ENCODE measurements around the gene KIF12. TPM values are rescaled to one million over a fixed set of nuclear protein-coding genes. Genes with fewer than 3 reads are reported as not detected.

The KIF12 gene
- total and polyA plus RNA-seq, 5 donors from 2014 or later: not detected

DNA sequence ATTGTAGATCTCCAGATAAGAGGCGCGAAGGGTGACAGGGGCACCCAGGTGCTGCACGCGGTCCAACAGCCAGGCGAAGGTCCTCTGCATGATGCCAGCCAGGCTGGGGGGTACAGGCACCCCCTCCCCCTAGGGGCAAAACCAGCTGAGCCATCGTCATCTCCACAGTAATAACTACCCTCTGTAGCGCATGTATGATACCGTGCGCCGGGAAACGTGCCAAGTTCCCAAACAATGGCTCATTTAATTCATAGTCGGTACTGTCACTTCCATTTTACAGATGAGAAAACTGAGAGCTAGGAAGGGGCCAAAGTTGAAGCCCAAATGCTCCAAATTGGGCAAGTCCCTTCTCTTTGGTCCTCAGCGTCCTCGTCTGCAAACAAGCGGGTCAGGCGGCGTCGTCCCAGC, 1.5 kb downstream of the KIF12 start:
- DNase-seq: no peak

DNA sequence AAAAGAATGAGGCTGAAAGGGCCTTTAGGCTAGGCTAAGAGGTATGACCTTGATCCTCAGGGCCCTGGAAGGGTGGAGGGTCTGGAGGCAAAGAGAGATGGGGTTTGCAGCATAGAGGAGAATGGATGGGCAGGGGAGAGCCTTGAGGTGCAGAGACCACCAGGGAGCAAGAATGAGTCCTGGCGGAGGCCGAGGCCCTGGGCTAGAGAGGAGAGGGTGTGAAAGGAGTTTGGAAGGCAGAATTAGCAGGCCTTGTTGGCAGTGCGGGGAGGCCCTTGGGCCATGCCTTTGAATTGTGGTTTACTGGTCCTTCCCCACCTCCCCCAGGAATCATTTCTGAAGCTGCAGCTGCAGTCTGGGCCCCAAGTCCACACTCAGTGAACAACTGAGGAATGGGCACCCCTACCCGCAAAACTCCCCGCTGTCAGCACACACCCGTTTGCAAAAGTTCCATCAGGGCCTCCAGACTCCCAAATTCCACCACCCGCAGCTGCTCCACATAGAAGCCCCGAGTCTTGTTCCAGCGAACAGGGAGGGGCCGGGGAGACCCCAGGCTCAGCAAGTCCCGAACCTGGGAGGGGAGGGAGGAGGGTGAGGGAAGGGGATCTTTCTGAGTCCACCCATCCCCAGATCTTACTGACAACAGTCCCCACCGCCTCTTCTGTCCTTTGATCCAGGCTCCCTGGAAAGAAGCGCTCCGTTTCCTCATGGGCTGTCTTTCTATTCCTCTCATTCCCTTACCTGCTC, 2.1 kb downstream of the KIF12 start:
- Histone ChIP-seq H3K27me3 (ENCODE audit: control insufficient read depth, insufficient read depth, low read length) (no peaks in the 10 kb centered on the region), H3K36me3 (ENCODE audit: control insufficient read depth, insufficient read depth, low read length) (no peaks in the 10 kb centered on the region), H3K9me3 (ENCODE audit: control insufficient read depth in 2 of 2, low read length in 2 of 2) (no peaks in the 10 kb centered on the region), H3K4me3 (ENCODE audit: low read depth, low read length) (no peak overlapping the region), H3K4me1 (ENCODE audit: control insufficient read depth, insufficient read depth, low read length, poor library complexity, severe bottlenecking) (no peaks in the 10 kb centered on the region), H3K27ac (ENCODE audit: insufficient read depth, low read length, poor library complexity, severe bottlenecking) (no peak overlapping the region)
- Mint-ChIP-seq H3K27ac (peak overlapping the region in 1 of 3 donors; percentile 32), H3K9me3 (peaks cover 0 to 7% (median 4%) of the 10 kb centered on the region in 7 donors), H3K4me1 (peaks cover 0 to 17% (median 0%) of the 10 kb centered on the region in 4 donors), H3K27me3 (peaks cover 34% of the 10 kb centered on the region), H3K4me3 (peak overlapping the region in 3 of 4 donors; percentile 39 to 70 (median 44)), H3K36me3 (no peaks in the 10 kb centered on the region)
- DNase-seq: no peak
- ATAC-seq (ENCODE audit: low read depth in 2 of 2): no peak

More for the DNA sequence above, 1.5 kb downstream of the KIF12 start:
- Histone ChIP-seq H3K9me3 (ENCODE audit: control insufficient read depth in 2 of 2, low read length in 2 of 2) (peaks cover 0 to 3% of the 10 kb centered on the region in 2 experiments), H3K4me3 (ENCODE audit: low read depth, low read length) (no peak overlapping the region), H3K4me1 (ENCODE audit: control insufficient read depth, insufficient read depth, low read length, poor library complexity, severe bottlenecking) (no peaks in the 10 kb centered on the region), H3K27me3 (ENCODE audit: control insufficient read depth, insufficient read depth, low read length) (no peaks in the 10 kb centered on the region), H3K36me3 (ENCODE audit: control insufficient read depth, insufficient read depth, low read length) (no peaks in the 10 kb centered on the region), H3K27ac (ENCODE audit: insufficient read depth, low read length, poor library complexity, severe bottlenecking) (no peak overlapping the region)
- Mint-ChIP-seq H3K27ac (no peak overlapping the region), H3K4me1 (peaks cover 0 to 17% (median 0%) of the 10 kb centered on the region in 4 donors), H3K36me3 (no peaks in the 10 kb centered on the region), H3K9me3 (peaks cover 0 to 8% (median 4%) of the 10 kb centered on the region in 7 donors), H3K27me3 (peaks cover 37% of the 10 kb centered on the region), H3K4me3 (peak overlapping the region in 1 of 4 donors; percentile 39)
- ATAC-seq (ENCODE audit: low read depth in 2 of 2): no peak

DNA sequence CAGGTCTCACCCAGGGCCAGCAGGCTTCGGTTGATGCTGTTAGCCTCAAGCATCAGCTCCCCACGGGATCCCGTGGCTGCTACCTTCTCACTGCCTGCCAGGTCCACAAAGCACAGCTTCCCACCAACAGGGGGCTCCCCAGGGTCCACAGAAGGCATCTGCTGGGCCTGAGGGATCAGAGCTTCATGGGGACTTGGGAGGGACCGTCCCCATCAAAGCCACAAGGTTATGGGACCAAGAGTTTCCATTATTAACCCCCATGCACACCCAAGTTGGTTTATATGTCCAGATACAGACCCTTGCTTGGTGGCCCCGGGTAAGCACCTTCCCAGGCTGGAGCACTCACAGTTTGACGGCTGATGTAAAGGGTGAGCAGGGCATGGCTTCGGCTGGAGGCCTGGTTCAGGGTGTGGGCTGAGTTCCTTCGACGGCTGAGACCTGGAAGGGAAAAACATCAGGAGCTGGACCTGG, 3.0 kb downstream of the KIF12 start:
- H3K36me3 ChIP-seq (ENCODE audit: control insufficient read depth, insufficient read depth, low read length): no peaks in the 10 kb centered on the region
- peaks cover 0 to 5% (median 0%) of the 10 kb centered on the region in 7 donors for H3K9me3 Mint-ChIP-seq
- H3K9me3 ChIP-seq (ENCODE audit: control insufficient read depth in 2 of 2, low read length in 2 of 2): no peaks in the 10 kb centered on the region
- H3K4me3 Mint-ChIP-seq: peak overlapping the region in 1 of 4 donors; percentile 12
- H3K4me1 Mint-ChIP-seq: peaks cover 0 to 17% (median 0%) of the 10 kb centered on the region in 4 donors
- H3K27me3 Mint-ChIP-seq: peaks cover 34% of the 10 kb centered on the region
- H3K27ac ChIP-seq (ENCODE audit: insufficient read depth, low read length, poor library complexity, severe bottlenecking): no peak overlapping the region
- H3K4me1 ChIP-seq (ENCODE audit: control insufficient read depth, insufficient read depth, low read length, poor library complexity, severe bottlenecking): no peaks in the 10 kb centered on the region
- ATAC-seq (ENCODE audit: low read depth in 2 of 2) (no peak), DNase-seq (no peak)
- no peaks in the 10 kb centered on the region for H3K36me3 Mint-ChIP-seq
- H3K27me3 ChIP-seq (ENCODE audit: control insufficient read depth, insufficient read depth, low read length): no peaks in the 10 kb centered on the region
- H3K4me3 ChIP-seq (ENCODE audit: low read depth, low read length): no peak overlapping the region
- no peak overlapping the region for H3K27ac Mint-ChIP-seq

DNA sequence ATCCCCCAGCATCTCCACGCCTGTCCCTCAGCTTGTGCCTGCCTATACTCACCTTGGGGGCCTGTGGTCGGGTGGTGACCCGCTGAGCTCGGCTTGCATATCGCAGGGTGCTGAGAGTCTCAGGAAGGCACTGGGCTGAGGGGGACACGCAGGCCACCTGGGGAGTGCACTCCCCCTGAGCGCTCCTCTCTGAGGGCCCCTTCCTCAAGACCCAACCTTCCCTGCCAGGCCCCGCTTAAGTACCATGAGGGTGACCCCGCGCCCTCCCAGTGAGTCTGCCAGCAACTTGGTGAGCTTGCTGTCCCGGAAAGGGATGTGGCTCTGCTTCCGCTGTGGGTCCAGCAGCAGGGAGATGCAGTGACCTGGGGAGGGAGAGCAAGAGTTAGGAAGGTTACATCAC, 4.1 kb downstream of the KIF12 start:
- ATAC-seq (ENCODE audit: low read depth in 2 of 2) (no peak), DNase-seq (no peak)
- H3K27ac ChIP-seq (ENCODE audit: insufficient read depth, low read length, poor library complexity, severe bottlenecking): no peak overlapping the region
- H3K4me1 Mint-ChIP-seq: peaks cover 0 to 17% (median 0%) of the 10 kb centered on the region in 4 donors
- no peaks in the 10 kb centered on the region for H3K27me3 ChIP-seq (ENCODE audit: control insufficient read depth, insufficient read depth, low read length)
- H3K36me3 ChIP-seq (ENCODE audit: control insufficient read depth, insufficient read depth, low read length): no peaks in the 10 kb centered on the region
- no peak overlapping the region for H3K4me3 ChIP-seq (ENCODE audit: low read depth, low read length)
- no peaks in the 10 kb centered on the region for H3K36me3 Mint-ChIP-seq
- peaks cover 0 to 3% (median 0%) of the 10 kb centered on the region in 7 donors for H3K9me3 Mint-ChIP-seq
- H3K27ac Mint-ChIP-seq: no peak overlapping the region
- no peaks in the 10 kb centered on the region for H3K4me1 ChIP-seq (ENCODE audit: control insufficient read depth, insufficient read depth, low read length, poor library complexity, severe bottlenecking)
- H3K9me3 ChIP-seq (ENCODE audit: control insufficient read depth in 2 of 2, low read length in 2 of 2): no peaks in the 10 kb centered on the region
- no peak overlapping the region for H3K4me3 Mint-ChIP-seq
- peaks cover 30% of the 10 kb centered on the region for H3K27me3 Mint-ChIP-seq

DNA sequence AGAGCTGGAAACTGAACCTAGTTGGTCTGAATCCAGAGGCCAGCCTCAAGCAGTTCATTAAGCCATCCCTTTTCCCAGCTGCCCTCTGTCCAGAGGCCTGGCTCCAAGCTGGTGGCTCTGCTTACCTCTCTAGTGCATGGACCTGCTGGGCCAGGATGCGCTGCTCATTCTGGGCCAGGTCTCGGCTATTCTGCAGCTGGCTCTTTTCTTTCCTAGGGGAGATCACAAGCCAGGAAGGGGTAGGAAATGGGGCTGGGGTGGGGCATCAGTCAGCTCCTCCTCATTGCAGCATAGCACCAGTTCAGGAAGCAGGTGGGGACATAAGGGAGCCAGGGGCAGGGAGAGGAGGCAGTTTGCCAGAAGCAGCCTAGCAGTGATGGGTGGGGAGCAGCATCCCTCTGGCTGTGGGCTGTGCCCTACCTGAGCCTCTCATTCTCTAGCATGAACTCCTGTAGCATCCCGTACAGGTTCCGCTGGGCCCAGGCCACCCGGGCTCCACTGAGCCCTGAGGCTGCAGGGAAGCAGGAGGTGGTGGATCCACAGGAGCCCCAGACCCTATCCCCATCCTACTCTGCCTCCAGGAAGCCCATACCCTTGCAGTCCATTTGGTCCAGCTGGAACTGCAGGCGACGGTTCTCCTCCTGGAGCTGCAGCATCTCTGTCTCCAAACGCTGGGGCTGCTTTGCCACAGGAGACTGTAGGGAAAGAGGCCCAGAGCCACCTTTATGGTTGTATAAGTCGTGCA, 5.2 kb downstream of the KIF12 start:
- H3K4me3 Mint-ChIP-seq: no peak overlapping the region
- DNase-seq: no peak
- H3K36me3 ChIP-seq (ENCODE audit: control insufficient read depth, insufficient read depth, low read length): no peaks in the 10 kb centered on the region
- no peaks in the 10 kb centered on the region for H3K4me1 ChIP-seq (ENCODE audit: control insufficient read depth, insufficient read depth, low read length, poor library complexity, severe bottlenecking)
- peak overlapping the region in 1 of 3 donors; percentile 71 for H3K27ac Mint-ChIP-seq
- H3K27me3 ChIP-seq (ENCODE audit: control insufficient read depth, insufficient read depth, low read length): no peaks in the 10 kb centered on the region
- H3K4me3 ChIP-seq (ENCODE audit: low read depth, low read length): no peak overlapping the region
- peaks cover 0 to 3% (median 0%) of the 10 kb centered on the region in 7 donors for H3K9me3 Mint-ChIP-seq
- no peak for ATAC-seq (ENCODE audit: low read depth in 2 of 2)
- H3K36me3 Mint-ChIP-seq: no peaks in the 10 kb centered on the region
- no peaks in the 10 kb centered on the region for H3K9me3 ChIP-seq (ENCODE audit: control insufficient read depth in 2 of 2, low read length in 2 of 2)
- H3K4me1 Mint-ChIP-seq: peaks cover 0 to 13% (median 0%) of the 10 kb centered on the region in 4 donors
- H3K27me3 Mint-ChIP-seq: peaks cover 28% of the 10 kb centered on the region
- H3K27ac ChIP-seq (ENCODE audit: insufficient read depth, low read length, poor library complexity, severe bottlenecking): no peak overlapping the region

DNA sequence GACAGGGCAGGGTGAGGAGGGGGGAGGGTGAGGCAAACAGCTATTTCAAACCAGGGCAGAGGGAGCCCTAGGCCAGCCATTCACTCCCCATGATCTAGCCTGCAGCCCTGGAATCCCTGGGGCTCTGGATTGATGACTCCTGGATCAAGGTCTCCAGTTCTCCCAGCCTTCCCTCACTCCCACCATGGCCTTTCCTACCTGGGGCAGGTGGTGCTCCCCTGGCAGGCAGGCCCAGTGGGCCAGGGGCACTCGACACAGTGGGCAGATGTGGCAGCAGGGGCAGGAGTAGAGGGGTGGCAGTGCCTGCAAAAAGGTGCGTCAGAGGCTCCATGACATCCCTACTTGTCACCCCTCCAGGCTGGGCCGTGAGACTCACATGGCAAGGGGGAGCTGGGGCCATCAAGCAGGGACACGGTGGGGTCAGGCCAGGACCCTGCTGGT, 6.0 kb downstream of the KIF12 start:
- peaks cover 0 to 3% (median 0%) of the 10 kb centered on the region in 7 donors for H3K9me3 Mint-ChIP-seq
- Histone ChIP-seq H3K27me3 (ENCODE audit: control insufficient read depth, insufficient read depth, low read length) (no peaks in the 10 kb centered on the region), H3K36me3 (ENCODE audit: control insufficient read depth, insufficient read depth, low read length) (no peaks in the 10 kb centered on the region), H3K4me3 (ENCODE audit: low read depth, low read length) (no peak overlapping the region), H3K27ac (ENCODE audit: insufficient read depth, low read length, poor library complexity, severe bottlenecking) (no peak overlapping the region), H3K4me1 (ENCODE audit: control insufficient read depth, insufficient read depth, low read length, poor library complexity, severe bottlenecking) (no peaks in the 10 kb centered on the region), H3K9me3 (ENCODE audit: control insufficient read depth in 2 of 2, low read length in 2 of 2) (no peaks in the 10 kb centered on the region)
- H3K4me3 Mint-ChIP-seq: no peak overlapping the region
- peaks cover 0 to 12% (median 0%) of the 10 kb centered on the region in 4 donors for H3K4me1 Mint-ChIP-seq
- peaks cover 28% of the 10 kb centered on the region for H3K27me3 Mint-ChIP-seq
- ATAC-seq (ENCODE audit: low read depth in 2 of 2): no peak
- no peak for DNase-seq
- no peaks in the 10 kb centered on the region for H3K36me3 Mint-ChIP-seq
- no peak overlapping the region for H3K27ac Mint-ChIP-seq

DNA sequence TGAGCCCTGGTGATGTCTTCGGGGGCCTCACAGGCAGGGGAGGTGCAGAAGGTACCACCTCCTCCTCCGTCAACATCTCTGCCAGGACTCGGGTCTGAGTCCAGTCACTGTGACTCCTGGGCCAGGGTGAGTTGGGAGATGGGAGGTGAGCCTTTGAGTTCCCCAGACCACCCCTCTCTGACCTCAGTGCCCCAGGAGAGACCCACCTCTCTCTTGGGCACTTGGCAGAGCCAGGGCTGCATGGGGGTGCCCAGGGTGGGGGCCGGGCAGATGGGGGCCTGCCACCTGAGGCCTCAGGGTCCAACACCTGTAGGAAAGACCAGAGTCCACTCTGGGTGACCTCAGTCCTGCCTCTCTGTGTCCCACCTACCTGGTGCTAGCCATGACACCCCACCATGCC, 6.8 kb downstream of the KIF12 start:
- H3K36me3 ChIP-seq (ENCODE audit: control insufficient read depth, insufficient read depth, low read length): no peaks in the 10 kb centered on the region
- Mint-ChIP-seq H3K27ac (no peak overlapping the region), H3K4me3 (no peak overlapping the region), H3K9me3 (peaks cover 0 to 3% (median 0%) of the 10 kb centered on the region in 7 donors), H3K36me3 (no peaks in the 10 kb centered on the region), H3K27me3 (peaks cover 23% of the 10 kb centered on the region), H3K4me1 (peaks cover 0 to 8% (median 0%) of the 10 kb centered on the region in 4 donors)
- ATAC-seq (ENCODE audit: low read depth in 2 of 2) (no peak), DNase-seq (no peak)
- no peaks in the 10 kb centered on the region for H3K4me1 ChIP-seq (ENCODE audit: control insufficient read depth, insufficient read depth, low read length, poor library complexity, severe bottlenecking)
- no peak overlapping the region for H3K4me3 ChIP-seq (ENCODE audit: low read depth, low read length)
- no peaks in the 10 kb centered on the region for H3K9me3 ChIP-seq (ENCODE audit: control insufficient read depth in 2 of 2, low read length in 2 of 2)
- no peak overlapping the region for H3K27ac ChIP-seq (ENCODE audit: insufficient read depth, low read length, poor library complexity, severe bottlenecking)
- H3K27me3 ChIP-seq (ENCODE audit: control insufficient read depth, insufficient read depth, low read length): no peaks in the 10 kb centered on the region
